Esophagus squamous epithelium (tissue), 4 donors: ENCODE measurements around the gene ADD1.

ENCODE experiments used
- POLR2A ChIP-seq, 4 donors: fragments of 450-650 bp; IDR thresholded peaks; one replicate each; pipeline ENCODE4 v1.6.1; 2017; ENCODE audit warnings: antibody characterized with exemption in 4 of 4, mild to moderate bottlenecking in 4 of 4, moderate library complexity in 3 of 4
- TF ChIP-seq, protein P1 (sequence below), 6 experiments: fragments of 450-650 bp in 4 of 6; fragments of 200-600 bp in 2 of 6; sonication (generic) in 2 of 6; IDR thresholded peaks; one replicate each; pipeline ENCODE4 v1.5.1; 2016 to 2019; ENCODE audit warnings: antibody characterized with exemption in 6 of 6, mild to moderate bottlenecking in 4 of 6, moderate library complexity in 4 of 6

DNA sequence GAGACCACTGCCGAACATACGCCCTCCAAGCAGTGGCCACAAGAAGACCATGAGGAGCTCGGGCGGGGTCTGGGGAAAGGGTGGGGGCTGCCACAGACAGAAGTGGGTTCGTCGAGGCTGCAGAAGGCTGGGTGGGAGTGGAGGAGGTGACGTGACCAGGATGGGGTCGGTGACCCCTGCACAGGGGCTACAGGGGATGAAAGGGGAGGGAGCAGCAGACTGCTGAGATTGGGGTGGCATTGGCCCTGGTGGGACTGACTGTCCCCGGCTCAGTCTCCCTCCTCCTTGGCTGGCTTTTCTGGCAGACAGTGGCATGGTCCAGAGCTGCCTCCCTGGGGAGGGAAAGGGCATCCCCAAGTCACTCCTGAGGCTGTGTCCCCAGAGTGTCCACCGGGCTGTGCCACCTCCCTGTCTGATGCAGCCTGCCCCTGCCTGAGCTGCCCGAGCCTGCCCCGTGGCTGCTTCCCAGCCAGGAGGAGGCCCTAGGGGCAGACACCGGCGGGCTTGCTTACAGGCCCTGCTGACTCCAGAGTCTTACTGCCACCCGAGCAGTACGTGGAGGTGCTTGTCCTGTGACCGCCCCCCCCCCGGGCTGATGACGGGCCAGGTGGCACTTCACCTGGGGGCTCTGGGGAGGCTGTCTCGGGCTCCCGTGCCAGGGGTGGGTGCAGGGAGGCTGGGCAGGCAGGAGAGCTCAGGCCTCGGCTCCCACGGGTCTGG, 43.5 kb upstream of the ADD1 start:
- TF ChIP-seq, protein P1, sequence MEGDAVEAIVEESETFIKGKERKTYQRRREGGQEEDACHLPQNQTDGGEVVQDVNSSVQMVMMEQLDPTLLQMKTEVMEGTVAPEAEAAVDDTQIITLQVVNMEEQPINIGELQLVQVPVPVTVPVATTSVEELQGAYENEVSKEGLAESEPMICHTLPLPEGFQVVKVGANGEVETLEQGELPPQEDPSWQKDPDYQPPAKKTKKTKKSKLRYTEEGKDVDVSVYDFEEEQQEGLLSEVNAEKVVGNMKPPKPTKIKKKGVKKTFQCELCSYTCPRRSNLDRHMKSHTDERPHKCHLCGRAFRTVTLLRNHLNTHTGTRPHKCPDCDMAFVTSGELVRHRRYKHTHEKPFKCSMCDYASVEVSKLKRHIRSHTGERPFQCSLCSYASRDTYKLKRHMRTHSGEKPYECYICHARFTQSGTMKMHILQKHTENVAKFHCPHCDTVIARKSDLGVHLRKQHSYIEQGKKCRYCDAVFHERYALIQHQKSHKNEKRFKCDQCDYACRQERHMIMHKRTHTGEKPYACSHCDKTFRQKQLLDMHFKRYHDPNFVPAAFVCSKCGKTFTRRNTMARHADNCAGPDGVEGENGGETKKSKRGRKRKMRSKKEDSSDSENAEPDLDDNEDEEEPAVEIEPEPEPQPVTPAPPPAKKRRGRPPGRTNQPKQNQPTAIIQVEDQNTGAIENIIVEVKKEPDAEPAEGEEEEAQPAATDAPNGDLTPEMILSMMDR (IDR thresholded peaks at IDR 0.05), result no peak
- no peak for TF ChIP-seq POLR2A (IDR thresholded peaks at IDR 0.05)
